ELF-1 (cell line): ENCODE measurements around the gene KRTAP29-1.
A peak's percentile ranks its signal among the peaks of the same experiment; 100 is the strongest.
"Not testable (repeated sequence)": the region's sequence is repeated elsewhere in the genome, so short reads cannot be mapped to it uniquely, and the experiment has no call there.

Experiments used
- DNase-seq: peaks from one replicate; pipeline ENCODE4 v3.0.0-alpha.2; 2016; ENCODE audit warnings: low read depth, low spot score

Gene KRTAP29-1, protein sequence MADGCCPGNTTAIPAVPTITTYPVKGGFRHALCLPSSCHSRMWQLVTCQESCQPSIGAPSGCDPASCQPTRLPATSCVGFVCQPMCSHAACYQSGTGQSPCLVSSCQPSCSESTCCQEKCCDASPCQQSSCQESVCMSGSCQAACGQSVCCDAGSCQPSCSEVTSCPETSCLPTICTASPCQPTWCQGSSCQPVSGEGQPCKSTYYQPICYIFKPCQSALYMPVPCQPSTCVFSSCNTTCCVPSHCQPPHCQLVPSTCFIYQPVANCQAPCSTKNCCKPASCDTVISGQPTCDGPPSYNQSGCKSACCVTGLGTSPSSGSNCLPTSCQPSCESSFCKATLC

DNA sequence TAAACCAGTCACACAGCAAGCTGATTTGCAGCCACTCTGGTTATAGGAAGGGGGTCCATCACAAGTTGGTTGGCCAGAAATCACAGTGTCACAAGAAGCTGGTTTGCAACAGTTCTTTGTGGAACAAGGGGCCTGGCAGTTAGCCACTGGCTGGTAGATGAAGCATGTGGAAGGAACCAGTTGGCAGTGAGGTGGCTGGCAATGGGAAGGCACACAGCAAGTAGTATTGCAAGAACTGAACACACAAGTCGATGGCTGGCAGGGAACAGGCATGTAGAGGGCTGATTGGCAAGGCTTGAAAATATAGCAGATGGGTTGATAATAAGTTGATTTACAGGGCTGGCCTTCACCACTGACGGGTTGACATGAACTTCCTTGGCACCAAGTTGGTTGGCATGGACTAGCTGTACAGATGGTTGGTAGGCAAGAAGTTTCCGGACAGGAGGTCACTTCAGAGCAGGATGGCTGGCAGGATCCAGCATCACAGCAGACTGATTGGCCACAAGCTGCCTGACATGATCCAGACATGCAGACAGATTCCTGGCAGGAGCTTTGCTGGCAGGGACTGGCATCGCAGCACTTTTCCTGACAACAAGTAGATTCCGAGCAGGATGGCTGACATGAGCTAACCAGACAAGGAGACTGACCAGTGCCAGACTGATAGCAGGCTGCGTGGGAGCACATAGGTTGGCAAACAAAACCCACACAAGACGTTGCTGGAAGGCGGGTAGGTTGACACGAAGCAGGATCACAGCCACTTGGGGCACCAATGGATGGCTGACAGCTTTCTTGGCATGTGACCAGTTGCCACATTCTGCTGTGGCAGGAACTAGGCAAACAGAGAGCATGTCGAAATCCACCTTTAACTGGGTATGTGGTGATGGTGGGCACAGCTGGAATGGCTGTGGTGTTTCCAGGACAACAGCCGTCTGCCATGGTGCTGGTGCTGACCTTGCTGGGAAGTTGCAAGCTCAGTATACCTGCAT is at the start of gene KRTAP29-1:
TSS of gene KRTAP29-1 (minus strand) at position 936 of the 986 bp plus-strand sequence. CDS start at position 936, 0 bp downstream.
- no peak for DNase-seq

- DNase-seq: no peak
Measured at GRCh38 chr17:41351177-41351576, 48.5 kb upstream of the KRTAP29-1 start.

- DNase-seq: not testable (repeated sequence)
Measured at GRCh38 chr17:41350381-41350878, 47.8 kb upstream of the KRTAP29-1 start, which contains the start of gene KRT33A. Gene KRT33A (minus strand): TSS chr17:41350828. CDS start chr17:41350767, 61 bp downstream.

- no peak for DNase-seq
Measured at GRCh38 chr17:41347869-41348760, 45.5 kb upstream of the KRTAP29-1 start.

- DNase-seq: not testable (repeated sequence)
Measured at GRCh38 chr17:41346421-41346820, 43.8 kb upstream of the KRTAP29-1 start.

DNA sequence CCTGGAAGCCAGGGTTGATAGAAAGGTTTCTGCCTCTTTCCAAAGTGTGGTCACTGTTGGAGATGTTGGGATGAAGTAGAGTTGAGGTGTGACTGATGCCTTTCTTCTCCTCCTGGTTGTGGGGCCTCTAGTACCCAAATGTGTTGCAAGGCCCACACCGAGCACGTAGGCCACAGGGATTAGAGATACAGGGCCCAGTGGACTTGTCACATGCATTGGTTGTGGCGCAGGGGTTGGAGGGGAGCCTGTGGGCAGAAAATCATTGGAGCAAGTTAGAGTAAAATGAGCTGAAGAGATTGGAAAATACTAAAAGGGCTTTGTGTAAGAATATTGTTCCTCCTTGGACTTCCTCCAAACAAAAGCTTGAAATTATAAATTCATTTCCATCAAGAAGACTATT is 43.3 kb upstream of the KRTAP29-1 start:
- no peak for DNase-seq

DNA sequence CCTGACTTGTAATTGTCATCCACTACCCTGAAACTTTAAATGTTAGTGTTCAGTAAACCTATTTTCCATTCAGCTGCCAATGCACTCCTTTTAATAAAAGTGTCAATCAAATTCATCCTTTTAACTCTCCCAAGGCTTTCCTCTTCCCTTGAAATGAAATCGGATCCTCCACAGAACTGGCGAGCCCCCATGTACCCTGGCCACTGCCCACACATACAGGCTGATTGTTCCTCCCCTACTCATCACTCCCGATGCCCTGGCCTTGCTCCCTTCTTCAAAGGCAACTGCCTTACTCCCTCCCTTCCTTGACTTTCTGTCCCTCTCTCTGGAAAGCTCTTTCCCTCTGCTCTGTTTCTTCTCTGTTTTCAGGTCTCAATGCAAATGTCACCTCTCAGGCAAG is 40.4 kb upstream of the KRTAP29-1 start:
- DNase-seq: no peak

DNA sequence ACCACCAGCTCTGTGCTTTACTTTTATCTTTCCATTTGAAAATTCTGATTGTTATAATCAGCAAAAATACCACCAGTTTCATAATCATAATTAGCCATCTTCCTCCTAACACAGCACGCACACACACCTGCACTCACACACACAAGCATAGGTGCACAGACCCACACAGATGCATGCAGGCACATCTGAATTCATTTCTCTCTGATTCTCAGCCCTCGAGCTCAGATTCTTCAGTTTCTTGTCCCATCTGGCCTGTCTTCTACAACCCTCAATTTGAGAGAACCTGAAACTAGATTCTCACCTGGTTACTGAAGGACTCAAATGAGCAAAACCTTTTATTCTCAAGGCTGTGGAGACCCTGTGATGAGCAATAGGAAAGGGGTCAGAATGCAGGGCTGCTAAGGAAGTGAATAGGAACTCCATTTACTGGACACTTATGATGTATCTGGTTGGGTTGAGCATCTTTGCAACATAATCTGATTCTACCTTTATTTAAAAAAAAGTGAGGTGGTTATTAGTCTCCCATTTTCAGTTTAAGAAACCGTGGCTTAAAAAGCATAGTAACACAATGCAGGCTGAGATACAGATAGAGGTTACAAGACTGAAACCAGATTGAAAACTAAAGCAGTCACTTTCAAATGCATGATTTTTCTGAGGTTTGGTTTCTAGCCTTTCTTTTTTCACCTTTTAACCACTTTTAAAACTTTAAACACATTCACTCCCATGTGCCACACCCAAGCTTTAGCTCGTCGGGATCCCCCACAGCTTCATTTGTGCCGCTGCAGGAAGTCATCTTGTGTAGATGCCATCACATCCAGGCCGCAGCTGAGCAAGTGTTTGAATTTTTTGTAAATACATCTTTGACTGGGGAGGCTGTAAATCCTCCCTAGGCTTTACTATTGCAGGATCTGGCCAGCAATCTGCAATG is 38.5 kb upstream of the KRTAP29-1 start:
- DNase-seq: no peak

DNA sequence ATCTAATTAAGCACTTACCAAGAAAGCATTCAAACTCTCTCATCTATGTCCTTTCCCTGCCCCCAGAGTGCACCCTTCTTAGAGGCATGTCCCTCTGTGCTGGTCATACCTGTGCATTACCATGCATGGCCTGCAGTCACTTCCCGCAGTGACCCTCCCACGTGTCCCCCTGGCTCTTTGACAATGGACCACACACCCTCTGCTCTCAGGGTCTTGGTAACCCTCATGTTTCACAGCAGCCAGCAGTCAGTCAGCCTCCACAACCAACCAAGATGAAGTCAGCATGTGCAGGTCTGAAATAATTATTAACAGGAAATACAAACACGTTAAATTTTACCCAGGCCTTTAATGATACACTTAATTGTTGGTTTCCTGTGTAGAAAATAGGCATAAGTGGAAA is 37.8 kb upstream of the KRTAP29-1 start:
- DNase-seq: no peak

- no peak for DNase-seq
Measured at GRCh38 chr17:41339571-41340172, 37.0 kb upstream of the KRTAP29-1 start.

- no peak for DNase-seq
Measured at GRCh38 chr17:41338961-41339485, 36.4 kb upstream of the KRTAP29-1 start.

- no peak for DNase-seq
Measured at GRCh38 chr17:41335747-41336146, 33.1 kb upstream of the KRTAP29-1 start.

GRCh38 chr17:41334385-41335305 is 32.0 kb upstream of the KRTAP29-1 start:
- DNase-seq: no peak

DNA sequence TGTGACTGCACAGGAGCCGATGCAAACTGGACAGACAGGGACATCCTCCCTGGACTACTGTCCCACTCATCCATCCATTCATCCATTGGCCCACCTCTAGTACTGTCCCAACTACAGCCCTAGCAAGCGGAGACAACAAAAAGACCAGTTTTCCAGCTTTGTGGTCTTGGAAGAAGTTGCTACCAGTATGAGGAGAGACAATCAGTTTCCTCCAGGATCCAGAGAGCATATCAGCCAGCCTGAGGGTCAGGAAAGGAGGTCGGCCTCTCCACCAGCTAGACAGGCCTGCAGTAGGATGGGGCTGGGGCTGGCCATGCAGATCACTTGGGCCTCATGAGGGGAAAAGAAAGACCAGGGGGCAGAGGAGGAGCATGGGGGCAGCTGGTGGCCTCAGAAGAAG is 31.2 kb upstream of the KRTAP29-1 start:
- no peak for DNase-seq

DNA sequence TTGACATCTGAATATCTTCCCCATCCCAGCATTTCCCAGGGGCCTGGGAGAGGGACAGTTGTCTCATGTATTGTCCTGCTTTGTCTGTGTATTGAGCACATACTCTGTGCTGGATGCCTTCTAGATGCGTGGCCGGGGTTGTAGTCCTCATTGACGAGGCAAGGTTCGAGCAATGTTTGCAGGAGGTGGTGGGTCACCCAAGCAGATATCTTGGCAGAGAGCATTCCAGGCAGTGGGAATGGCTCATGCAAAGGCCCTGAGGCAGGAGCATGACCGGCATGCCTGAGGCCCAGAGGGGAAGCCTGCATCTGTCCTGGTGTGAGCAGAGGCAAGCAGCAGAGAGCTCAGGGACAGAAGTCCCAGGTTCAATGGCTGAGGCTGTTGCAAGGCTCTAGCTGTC is 30.4 kb upstream of the KRTAP29-1 start:
- DNase-seq: no peak

- DNase-seq: no peak
Measured at GRCh38 chr17:41332239-41332638, 29.6 kb upstream of the KRTAP29-1 start.

- DNase-seq: no peak
Measured at GRCh38 chr17:41331606-41332005, 29.0 kb upstream of the KRTAP29-1 start.

DNA sequence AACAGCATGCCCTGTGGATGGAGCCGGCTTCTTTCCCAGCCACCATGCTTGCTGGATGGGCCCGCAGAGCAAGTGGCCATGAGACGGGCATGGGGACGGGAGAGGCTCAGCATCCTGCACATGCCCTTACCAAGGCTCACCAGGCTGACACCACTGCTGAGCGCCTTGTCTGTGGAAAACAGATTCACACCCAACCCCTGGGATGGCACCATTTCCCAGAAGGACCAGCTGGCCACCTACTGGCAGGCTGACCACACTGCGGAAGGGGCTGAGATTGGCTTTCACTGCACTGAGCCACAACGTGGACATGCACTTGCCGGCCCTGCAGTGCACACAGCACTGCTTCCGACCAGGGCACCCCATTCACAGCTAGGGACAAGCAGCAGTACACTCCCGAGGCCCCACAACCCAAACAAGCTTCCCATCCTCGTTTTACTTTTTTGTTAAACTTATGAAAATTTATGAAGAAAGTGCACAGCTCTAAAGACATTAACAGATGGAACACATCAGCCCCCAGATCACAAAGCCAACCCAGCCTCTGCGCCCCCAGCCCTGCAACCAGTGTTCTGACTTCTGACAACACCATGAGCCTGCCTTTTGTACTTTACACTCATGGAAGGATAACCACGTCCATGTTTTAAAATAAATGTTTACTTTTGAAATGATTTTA is 26.8 kb upstream of the KRTAP29-1 start:
- peak; percentile 62 for DNase-seq
